Left ventricle myocardium inferior (tissue), 1 donor: ENCODE data around the gene ACER3. TPM values are rescaled to one million over a fixed set of nuclear protein-coding genes. Genes with fewer than 3 reads are reported as not detected.

Experiments used
- DNase-seq: peaks from one replicate; pipeline ENCODE4 v3.0.0-alpha.2; 2020
- H3K27ac ChIP-seq: fragments of 200-600 bp; replicated peaks from 2 replicates; pipeline ENCODE4 v1.8.0; 2021
- H3K27me3 ChIP-seq: fragments of 200-600 bp; 2 replicates; pipeline ENCODE4 v1.8.0; 2021; ENCODE audit warnings: low read depth
- H3K36me3 ChIP-seq: fragments of 200-600 bp; 2 replicates; pipeline ENCODE4 v1.8.0; 2021
- H3K4me1 ChIP-seq: fragments of 200-600 bp; 2 replicates; pipeline ENCODE4 v1.8.0; 2021
- H3K4me3 ChIP-seq: fragments of 200-600 bp; 2 replicates; pipeline ENCODE4 v1.8.0; 2021; ENCODE audit warnings: mild to moderate bottlenecking, moderate library complexity
- H3K9me3 ChIP-seq: fragments of 200-600 bp; replicated peaks from 2 replicates; pipeline ENCODE4 v1.8.0; 2021
- CTCF ChIP-seq: fragments of 200-600 bp; IDR thresholded peaks from 2 replicates; pipeline ENCODE4 v1.8.0; 2021; ENCODE audit warnings: antibody characterized with exemption, mild to moderate bottlenecking, borderline replicate concordance
- intact Hi-C: fragments of 100-400 bp; cut with micrococcal nuclease; formaldehyde crosslinking; loops from one replicate; pipeline ENCODE4 v1.11.0; 2022
- total RNA-seq: library from RNA; stranded (reverse); fragmentation: NEBNext Ultra II Directional; extraction: Animal tissue kit (Norgen Biotek cat#: 25700); gene quantifications from one replicate; pipeline ENCODE4 v1.2.1, GENCODE V29; 2021
- donor health status: DM: no; HTN: yes; CAD: no; lungs with severe emphysema.

ACER3 gene
- total RNA-seq, 1 donor from 2014 or later, result 8.5 TPM

- peaks cover 18% of the 10 kb centered on the region for H3K4me1 ChIP-seq
- DNase-seq, result peak; percentile 61
- peak; percentile 94 for TF ChIP-seq CTCF
- H3K36me3 ChIP-seq, result no peaks in the 10 kb centered on the region
- no peaks in the 10 kb centered on the region for H3K27me3 ChIP-seq
- peak overlapping the region; percentile 20 for H3K4me3 ChIP-seq
- H3K9me3 ChIP-seq, result no peaks in the 10 kb centered on the region
- H3K27ac ChIP-seq, result no peak overlapping the region
- intact Hi-C loops, result loop anchor here (2.0 to 10.0 kb wide), 3 partner anchors 55 to 195 kb away; partner anchors contain the start of gene ACER3
Observed at GRCh38 chr11:76919887-76920746, 59.4 kb downstream of the ACER3 start.

GRCh38 chr11:76927160-76927559, 66.4 kb downstream of the ACER3 start:
- Histone ChIP-seq H3K9me3 (no peaks in the 10 kb centered on the region), H3K4me3 (no peak overlapping the region), H3K36me3 (peaks cover 17% of the 10 kb centered on the region), H3K27ac (no peak overlapping the region), H3K27me3 (no peaks in the 10 kb centered on the region), H3K4me1 (no peaks in the 10 kb centered on the region)
- no peak for DNase-seq
- no peak for TF ChIP-seq CTCF
- intact Hi-C loops, result no loop called here

GRCh38 chr11:76935042-76935441, 74.3 kb downstream of the ACER3 start:
- H3K4me1 ChIP-seq, result no peaks in the 10 kb centered on the region
- intact Hi-C loops, result no loop called here
- H3K9me3 ChIP-seq, result peaks cover 17% of the 10 kb centered on the region
- no peak for DNase-seq
- H3K4me3 ChIP-seq, result no peak overlapping the region
- TF ChIP-seq CTCF, result no peak
- peaks cover 31% of the 10 kb centered on the region for H3K36me3 ChIP-seq
- no peaks in the 10 kb centered on the region for H3K27me3 ChIP-seq
- no peak overlapping the region for H3K27ac ChIP-seq

- intact Hi-C loops, result no loop called here
- H3K36me3 ChIP-seq, result peaks cover 18% of the 10 kb centered on the region
- H3K27me3 ChIP-seq, result no peaks in the 10 kb centered on the region
- DNase-seq, result no peak
- peaks cover 37% of the 10 kb centered on the region for H3K9me3 ChIP-seq
- H3K4me1 ChIP-seq, result no peaks in the 10 kb centered on the region
- H3K4me3 ChIP-seq, result no peak overlapping the region
- no peak for TF ChIP-seq CTCF
- H3K27ac ChIP-seq, result no peak overlapping the region
Observed at GRCh38 chr11:76939219-76939631, 78.5 kb downstream of the ACER3 start.

- H3K36me3 ChIP-seq, result no peaks in the 10 kb centered on the region
- no peak for DNase-seq
- H3K4me3 ChIP-seq, result no peak overlapping the region
- H3K27me3 ChIP-seq, result no peaks in the 10 kb centered on the region
- intact Hi-C loops, result no loop called here
- H3K27ac ChIP-seq, result no peak overlapping the region
- H3K4me1 ChIP-seq, result no peaks in the 10 kb centered on the region
- peaks cover 30% of the 10 kb centered on the region for H3K9me3 ChIP-seq
- no peak for TF ChIP-seq CTCF
Observed at GRCh38 chr11:76944225-76944624, 83.5 kb downstream of the ACER3 start.
